A549 treated with dexamethasone at 1 μM for 4 hours (cell line): ENCODE data around the gene HAPLN2. TPM values are rescaled to one million over a fixed set of nuclear protein-coding genes. Genes with fewer than 3 reads are reported as not detected.

Source experiments
- total RNA-seq: library from RNA; stranded (reverse); fragments of 200-300 nt; extraction: Qiagen RNA extraction; gene quantifications from 5 replicates; pipeline ENCODE4 v1.2.3, GENCODE V29; 2022

HAPLN2 gene
- 0.09 to 0.46 TPM (median 0.19 TPM) in 5 replicates for total RNA-seq

DNA sequence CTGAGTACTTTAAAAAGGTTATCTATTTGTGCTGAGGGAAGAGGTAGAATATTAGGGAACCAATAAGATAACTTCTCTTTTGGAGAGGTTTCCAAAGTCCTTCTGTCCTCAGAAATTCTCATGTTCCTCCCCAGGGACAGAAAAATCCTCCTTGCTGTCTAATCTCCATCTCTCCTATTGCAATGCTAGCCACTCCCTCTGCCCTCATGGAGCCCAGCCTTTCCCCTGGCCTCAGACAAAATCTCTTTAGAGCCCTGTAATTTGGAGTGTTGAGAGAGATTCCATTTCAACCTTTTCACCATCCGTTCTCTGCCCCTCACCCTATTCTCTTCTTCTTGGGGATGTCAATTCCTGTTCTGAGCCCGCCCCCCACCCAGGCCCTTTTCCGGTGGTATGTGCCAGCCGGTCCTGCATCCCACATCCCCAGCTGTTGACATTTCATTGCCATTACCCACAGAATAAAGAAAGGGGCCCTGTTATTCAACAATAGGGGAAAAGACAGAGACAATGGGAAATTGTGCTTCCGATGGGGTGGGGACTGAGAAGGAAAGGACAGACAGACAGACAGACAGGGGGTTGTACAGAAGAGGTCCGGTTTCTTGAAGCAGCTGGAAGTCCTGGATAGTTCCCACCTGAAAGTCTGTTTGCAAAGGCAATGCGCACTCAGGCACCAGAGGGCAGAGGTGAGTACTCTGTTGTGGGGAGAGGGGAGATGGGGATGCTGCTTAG, at the start of gene HAPLN2:
TSS of gene HAPLN2 (plus strand) at position 563 of the 729 bp plus-strand sequence. CDS start 4,076 bp downstream, outside the sequence.

DNA sequence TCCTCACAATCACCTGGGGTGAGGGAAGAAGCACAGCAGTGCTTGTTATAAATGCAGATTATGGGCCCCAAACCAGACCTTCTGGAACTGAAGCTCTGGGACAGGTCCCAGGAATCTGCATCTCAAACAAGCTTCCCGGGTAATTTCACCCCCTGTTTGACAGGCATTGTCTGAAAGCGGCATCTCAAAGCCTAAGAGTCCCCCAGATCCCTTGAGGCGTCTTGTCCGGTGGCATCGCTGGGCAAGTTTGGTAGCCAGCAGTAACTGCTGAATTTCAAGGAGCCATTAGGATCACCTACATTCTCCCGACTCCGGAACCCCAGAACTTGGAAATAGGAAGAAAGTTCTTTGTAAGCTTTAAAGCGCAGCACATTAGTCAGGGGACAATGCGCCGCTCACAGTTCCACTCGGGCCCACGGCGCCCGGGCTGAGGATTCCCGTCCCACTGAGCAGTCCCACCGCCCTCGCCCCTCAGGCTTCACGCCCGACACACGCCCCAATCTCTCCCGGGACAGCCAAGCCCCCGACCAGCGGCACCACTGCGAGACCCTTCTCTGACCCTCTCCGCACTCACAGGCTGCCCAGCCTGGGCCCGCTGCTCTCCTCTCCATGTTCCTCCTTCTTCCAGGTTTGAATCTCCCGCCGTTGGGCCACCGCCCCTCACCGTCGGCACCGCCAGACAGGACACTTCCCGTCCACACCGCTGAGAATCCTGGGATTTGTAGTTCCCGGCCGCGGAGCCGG, 47.1 kb upstream of the HAPLN2 start, which contains the start of gene IQGAP3:
TSS of gene IQGAP3 (minus strand) at position 647 of the 744 bp plus-strand sequence. CDS start at position 611, 36 bp downstream.

DNA sequence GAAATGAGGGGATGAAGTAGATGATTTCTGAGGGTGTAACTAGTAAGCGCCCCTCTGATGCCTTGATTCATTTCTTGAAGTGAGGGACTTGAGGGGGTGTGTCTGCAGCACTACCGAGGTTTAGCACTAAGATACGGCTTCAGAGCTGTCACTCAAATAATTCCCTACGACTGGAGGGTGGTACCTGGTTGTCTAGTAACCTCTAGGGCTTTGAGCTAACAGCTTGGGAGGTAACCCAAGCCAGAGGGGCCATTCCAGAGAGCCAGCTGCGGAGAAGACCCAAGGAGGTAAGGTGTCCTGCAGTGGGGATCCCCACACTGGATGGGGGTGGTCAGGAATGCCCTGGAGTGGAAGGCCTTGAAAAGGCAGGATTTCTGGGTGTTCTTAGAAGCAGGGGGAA, 39.7 kb upstream of the HAPLN2 start, which contains the start of gene TTC24:
TSS of gene TTC24 (plus strand) at position 252 of the 400 bp plus-strand sequence. CDS start 1,642 bp downstream, outside the sequence.

DNA sequence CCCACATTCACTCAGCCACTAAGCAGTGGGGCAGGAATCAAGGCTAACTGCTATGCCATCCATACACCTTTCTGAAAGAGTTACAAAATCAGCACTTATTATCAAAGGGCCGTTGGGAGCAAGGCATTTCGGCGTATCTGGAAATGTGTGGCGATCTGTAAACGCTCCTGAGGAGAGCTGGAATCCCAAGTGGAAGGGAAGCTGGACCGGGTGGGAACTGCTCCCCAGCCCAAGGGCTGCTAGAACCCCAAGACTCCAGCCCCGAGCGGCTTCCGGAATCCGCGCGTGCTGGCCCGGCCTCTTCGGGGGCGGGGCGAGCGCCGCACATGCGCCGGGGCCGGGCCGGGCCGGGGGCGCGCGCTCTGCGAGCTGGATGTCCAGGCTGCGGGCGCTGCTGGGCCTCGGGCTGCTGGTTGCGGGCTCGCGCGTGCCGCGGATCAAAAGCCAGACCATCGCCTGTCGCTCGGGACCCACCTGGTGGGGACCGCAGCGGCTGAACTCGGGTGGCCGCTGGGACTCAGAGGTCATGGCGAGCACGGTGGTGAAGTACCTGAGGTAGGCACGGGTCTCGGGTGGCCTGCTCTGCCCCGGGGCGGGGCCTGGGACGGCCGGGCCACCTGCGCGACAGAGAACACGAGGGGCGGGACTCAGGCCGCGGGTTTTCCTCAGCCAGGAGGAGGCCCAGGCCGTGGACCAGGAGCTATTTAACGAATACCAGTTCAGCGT, 27.6 kb upstream of the HAPLN2 start, which contains the start of gene NAXE:
TSS of gene NAXE (plus strand) at position 345 of the 726 bp plus-strand sequence. CDS start at position 374, 29 bp downstream.

DNA sequence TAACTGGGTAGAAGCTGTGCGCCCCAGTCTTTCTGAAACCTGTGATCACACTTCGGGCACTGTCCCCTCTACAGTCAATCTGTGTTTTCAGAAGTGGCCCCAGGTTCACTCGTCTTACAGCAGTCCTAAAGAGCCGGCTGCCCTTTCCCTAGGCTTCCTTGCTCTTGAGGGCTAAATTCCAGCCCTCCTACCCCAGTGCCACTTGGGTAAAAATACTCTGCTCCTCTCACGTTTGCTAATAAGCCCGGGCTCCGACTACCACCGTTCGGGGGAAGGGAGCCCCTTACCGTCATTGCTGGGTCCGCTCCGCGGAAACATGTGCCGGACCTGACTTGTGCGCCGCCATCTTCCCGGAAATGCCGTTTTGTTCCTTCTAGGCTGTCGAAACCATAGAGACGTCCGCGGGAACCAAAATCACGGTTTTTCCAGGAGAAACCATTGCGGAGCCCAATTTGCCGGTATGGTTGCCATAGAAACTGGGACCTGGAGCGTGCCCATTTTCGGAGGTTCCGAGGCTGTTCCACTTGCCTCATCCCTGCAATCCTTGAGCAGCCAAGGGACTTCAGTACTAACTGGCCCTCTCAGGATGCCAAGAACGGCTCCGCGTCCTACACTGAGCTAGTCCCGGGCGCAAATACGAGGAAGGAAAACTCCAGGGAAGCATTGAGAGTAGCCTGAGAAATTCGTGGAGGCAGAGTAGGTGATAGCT, 17.9 kb upstream of the HAPLN2 start, which contains the start of gene GPATCH4:
TSS of gene GPATCH4 (minus strand) at position 358 of the 709 bp plus-strand sequence.

DNA sequence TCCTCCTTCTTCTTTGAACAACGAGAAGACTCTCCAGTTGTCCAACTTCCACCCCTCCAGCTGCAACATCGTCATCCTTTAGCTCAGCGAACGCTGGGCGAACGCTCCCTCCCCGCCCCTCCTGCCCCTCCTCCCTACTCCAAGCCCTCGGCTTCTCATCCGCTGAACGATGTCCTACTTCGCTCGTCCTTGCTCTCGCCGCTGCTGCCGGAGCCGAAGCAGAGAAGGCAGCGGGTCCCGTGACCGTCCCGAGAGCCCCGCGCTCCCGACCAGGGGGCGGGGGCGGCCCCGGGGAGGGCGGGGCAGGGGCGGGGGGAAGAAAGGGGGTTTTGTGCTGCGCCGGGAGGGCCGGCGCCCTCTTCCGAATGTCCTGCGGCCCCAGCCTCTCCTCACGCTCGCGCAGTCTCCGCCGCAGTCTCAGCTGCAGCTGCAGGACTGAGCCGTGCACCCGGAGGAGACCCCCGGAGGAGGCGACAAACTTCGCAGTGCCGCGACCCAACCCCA, 22.6 kb downstream of the HAPLN2 start, which contains the start of gene BCAN:
TSS of gene BCAN (plus strand) at position 357 of the 504 bp plus-strand sequence. CDS start 3,938 bp downstream, outside the sequence.

Other genes with a start within 250 kb of the HAPLN2 start
- gene MEF2D, start 118.6 kb upstream of the HAPLN2 start, total RNA-seq: 19.8 to 38.2 TPM (median 33.5 TPM) in 5 replicates
- gene IQGAP3, start 46.9 kb upstream of the HAPLN2 start, total RNA-seq: 9.2 to 20.0 TPM (median 17.9 TPM) in 5 replicates
- gene TTC24, start 39.7 kb upstream of the HAPLN2 start, total RNA-seq: not detected in 5 replicates
- 148 to 167 TPM (median 154 TPM) in 5 replicates for gene NAXE, start 27.6 kb upstream of the HAPLN2 start, total RNA-seq
- 63.7 to 88.0 TPM (median 65.8 TPM) in 5 replicates for gene GPATCH4, start 17.9 kb upstream of the HAPLN2 start, total RNA-seq
- gene BCAN, start 22.7 kb downstream of the HAPLN2 start, total RNA-seq: 0.11 to 0.14 TPM in 2 of 5 replicates, not detected in the others
- 1.3 TPM in 5 replicates for gene NES, start 58.0 kb downstream of the HAPLN2 start, total RNA-seq
- gene CRABP2, start 86.2 kb downstream of the HAPLN2 start, total RNA-seq: 7.2 to 11.0 TPM (median 8.9 TPM) in 5 replicates
- 20.9 to 24.1 TPM (median 23.2 TPM) in 5 replicates for gene METTL25B, start 109.1 kb downstream of the HAPLN2 start, total RNA-seq
- 40.1 to 53.8 TPM (median 46.0 TPM) in 5 replicates for gene ISG20L2, start 109.4 kb downstream of the HAPLN2 start, total RNA-seq
- 189 to 212 TPM (median 200 TPM) in 5 replicates for gene MRPL24, start 121.7 kb downstream of the HAPLN2 start, total RNA-seq
- gene HDGF, start 132.3 kb downstream of the HAPLN2 start, total RNA-seq: 423 to 447 TPM (median 444 TPM) in 5 replicates
- gene PRCC, start 148.1 kb downstream of the HAPLN2 start, total RNA-seq: 63.4 to 85.5 TPM (median 76.8 TPM) in 5 replicates
- gene SH2D2A, start 197.4 kb downstream of the HAPLN2 start, total RNA-seq: 2.5 to 4.6 TPM (median 3.3 TPM) in 5 replicates
- not detected in 5 replicates for gene INSRR, start 239.7 kb downstream of the HAPLN2 start, total RNA-seq
- 0.06 to 0.16 TPM (median 0.08 TPM) in 4 of 5 replicates, not detected in the other for gene NTRK1, start 241.4 kb downstream of the HAPLN2 start, total RNA-seq